K562 (cell line): ENCODE results near the gene PARD6B. TPM values are rescaled to one million over a fixed set of nuclear protein-coding genes. Genes with fewer than 3 reads are reported as not detected.
A peak's percentile ranks its signal among the peaks of the same experiment; 100 is the strongest.

Experiments used
- ATAC-seq: fragments of 200-7000 bp; cut with Tn5 transposase; 3 replicates; pipeline ENCODE4 v1.9.1; 2020; ENCODE audit warnings: moderate library complexity
- BruUV-seq: library from RNA; stranded (reverse); fragments of 400-500 nt; replicated peaks from 2 replicates; lab custom pipeline; 2021; lab: Mats Ljungman, UMichigan
- CTCF ChIA-PET: fragments of 300-600 bp; formaldehyde crosslinking; extraction: SDS; loops from one replicate; lab custom pipeline; 2021; ENCODE audit warnings: low intra/inter-chr PET ratio; lab: Yijun Ruan, JAX
- POLR2A ChIA-PET: fragments of 300-600, 350-650 bp; sonication (Branson Sonifier 250); formaldehyde crosslinking; extraction: SDS; loops from one replicate; lab custom pipeline; 2021; ENCODE audit warnings: antibody characterized with exemption, inconsistent platforms; lab: Yijun Ruan, JAX
- DNase-seq, 4 experiments: peaks; one replicate each; pipeline versions ENCODE4 v3.0.0 to v3.0.0-alpha.2; 2011 to 2018; ENCODE audit warnings: low spot score in 3 of 4, mixed read lengths in 3 of 4; ENCODE audit errors: extremely low read depth in 1 of 4
- FAIRE-seq: peaks from 2 replicates; lab custom pipeline; 2011; peaks lifted over from hg19 to GRCh38; lab: Jason Lieb, UNC
- H2AFZ ChIP-seq: 2 replicates; pipeline ENCODE4 v1.6.0; 2011; ENCODE audit warnings: low read depth, low read length, control low read depth, inconsistent platforms
- H3K27ac ChIP-seq: fragments of 200-600 bp; 3 replicates; pipeline ENCODE4 v1.8.0; 2011; ENCODE audit warnings: low read depth, mild to moderate bottlenecking, control low read depth, inconsistent platforms, low read length, moderate library complexity, mixed read lengths; ENCODE audit errors: extremely low read depth
- H3K27me3 ChIP-seq, 2 experiments: fragments of 300-600 bp in 1 of 2; 2 replicates in 1 of 2; 3 replicates in 1 of 2; pipeline versions ENCODE4 v1.6.0 to v1.8.0; 2011; ENCODE audit warnings: inconsistent platforms in 2 of 2, low read length in 2 of 2, mild to moderate bottlenecking in 1 of 2, mixed read lengths in 1 of 2, moderate library complexity in 1 of 2; ENCODE audit not compliant: control insufficient read depth in 2 of 2, insufficient read depth in 2 of 2
- H3K36me3 ChIP-seq: fragments of 300-600 bp; 3 replicates; pipeline ENCODE4 v1.8.0; 2011; ENCODE audit warnings: mild to moderate bottlenecking, low read length, inconsistent platforms; ENCODE audit not compliant: control insufficient read depth, insufficient read depth
- H3K4me1 ChIP-seq, 2 experiments: fragments of 200-600 bp in 1 of 2; replicated peaks in 1 of 2; 2 replicates in 1 of 2; 3 replicates in 1 of 2; pipeline versions ENCODE4 v1.5.1 to v1.8.0; 2011; ENCODE audit warnings: inconsistent platforms in 2 of 2, low read length in 2 of 2, mild to moderate bottlenecking in 1 of 2, mixed read lengths in 1 of 2, moderate library complexity in 1 of 2; ENCODE audit not compliant: control insufficient read depth in 2 of 2, insufficient read depth in 2 of 2
- H3K4me2 ChIP-seq: 2 replicates; pipeline ENCODE4 v1.6.1; 2011; ENCODE audit warnings: low read length, control low read depth, inconsistent platforms, mixed read lengths; ENCODE audit not compliant: insufficient read depth
- H3K4me3 ChIP-seq: fragments of 200-600 bp; sonication (generic), shearing (Covaris generic); 2 replicates; pipeline ENCODE4 v1.5.1; 2016; ENCODE audit warnings: control low read depth, inconsistent platforms
- H3K79me2 ChIP-seq: fragments of 200-600 bp; 3 replicates; pipeline ENCODE4 v1.8.0; 2011; ENCODE audit warnings: low read length, inconsistent platforms; ENCODE audit not compliant: control insufficient read depth, insufficient read depth
- H3K9ac ChIP-seq, 2 experiments: 2 replicates each; pipeline versions ENCODE4 v1.6.0 to v1.6.1; 2011; ENCODE audit warnings: low read depth in 2 of 2, low read length in 2 of 2, control low read depth in 1 of 2, inconsistent platforms in 1 of 2, mild to moderate bottlenecking in 1 of 2, mixed read lengths in 1 of 2; ENCODE audit not compliant: insufficient read depth in 1 of 2
- H3K9me1 ChIP-seq: one replicate; pipeline ENCODE4 v1.6.0; 2011; ENCODE audit warnings: inconsistent platforms, mild to moderate bottlenecking, low read length, moderate library complexity; ENCODE audit not compliant: control insufficient read depth, insufficient read depth
- H3K9me3 ChIP-seq: replicated peaks from 2 replicates; pipeline ENCODE4 v1.5.1; 2011; ENCODE audit warnings: low read depth, low read length, inconsistent platforms; ENCODE audit not compliant: control insufficient read depth, insufficient read depth
- H4K20me1 ChIP-seq: replicated peaks from 2 replicates; pipeline ENCODE4 v1.6.1; 2011; ENCODE audit warnings: low read length, inconsistent platforms, mixed read lengths; ENCODE audit not compliant: control insufficient read depth, insufficient read depth
- PRDM10 ChIP-seq: fragments of 450-650 bp; IDR thresholded peaks from 2 replicates; pipeline ENCODE4 v1.6.1; 2018; ENCODE audit not compliant: partially characterized antibody
- ZBTB11 ChIP-seq, 3 experiments: fragments of 200-800 bp in 1 of 3; fragments of 250-450 bp in 1 of 3; fragments of 450-650 bp in 1 of 3; sonication (Bioruptor Pico) in 1 of 3; sonication (Bioruptor generic) in 1 of 3; formaldehyde crosslinking in 1 of 3; IDR thresholded peaks; 2 replicates each; pipeline versions ENCODE4 v1.6.1 to v1.8.0; 2016 to 2022; ENCODE audit warnings: mild to moderate bottlenecking in 2 of 3, missing genetic modification characterization in 2 of 3, missing compliant biosample characterization in 1 of 3, moderate library complexity in 1 of 3
- ZBTB33 ChIP-seq: sonication (generic); formaldehyde crosslinking; IDR thresholded peaks from 2 replicates; pipeline ENCODE4 v1.8.1; 2023; ENCODE audit warnings: mild to moderate bottlenecking, missing genetic modification reagents
- WGBS: fragments of 100-300 bp; shearing (Covaris generic); methylation state at CpG from one replicate; pipeline ENCODE4 v1.1.6; 2016; ENCODE audit warnings: low coverage, mixed read lengths; ENCODE audit not compliant: insufficient coverage; ENCODE audit errors: missing lambda C conversion rate; 5-methylcytosine and 5-hydroxymethylcytosine counted together
- in situ Hi-C: fragments of 300-500 bp; cut with MboI; formaldehyde crosslinking; loops from 4 replicates; pipeline ENCODE4 v1.15.0; 2018; ENCODE audit warnings: inconsistent platforms, mixed read lengths
- intact Hi-C: fragments of 100-400 bp; cut with micrococcal nuclease; formaldehyde crosslinking; loops from 2 replicates; pipeline ENCODE4 v1.14.2; 2022
- polyA plus RNA-seq, 8 experiments: library from polyadenylated mRNA; depleted of rRNA in 4 of 8; stranded (reverse) in 5 of 8; unstranded in 3 of 8; fragments of >200 nt; fragmentation: Nextera tagmentation in 2 of 8; fragmentation: Illumina TruSeq in 1 of 8; extraction: Ambion mirVana in 2 of 8; extraction: Trizol in 1 of 8; gene quantifications; 2 replicates each; pipeline versions ENCODE4 v1.2.1 to v1.2.3, GENCODE V29; 2011 to 2014; ENCODE audit warnings: inconsistent platforms in 1 of 8, missing spikeins in 1 of 8
- total RNA-seq, 7 experiments: library from RNA; depleted of rRNA in 6 of 7; stranded (reverse); fragments of >200 nt in 6 of 7; fragmentation: Illumina TruSeq in 2 of 7; extraction: Trizol in 2 of 7; gene quantifications; 2 replicates each; pipeline versions ENCODE4 v1.2.1 to v1.2.3, GENCODE V29; 2011 to 2021; ENCODE audit warnings: low replicate concordance in 1 of 7

Gene PARD6B
- total and polyA plus RNA-seq, 9 of the 15 experiments (the other 6 are each of a cell fraction or from before 2014, with no cell fraction given): 1.7 to 12.3 (median 5.5) TPM

GRCh38 chr20:50756447-50756846 lies 25.1 kb downstream of the PARD6B start:
- no peaks in the 10 kb centered on the region for H3K9me3 ChIP-seq
- ChIA-PET POLR2A (interaction anchor here (0.7 kb wide), 1 partner anchor 192 kb away, joined by 3 read pairs; no protein-coding TSS in a partner anchor), CTCF (no interaction called here)
- no peaks in the 10 kb centered on the region for H3K79me2 ChIP-seq
- WGBS: 35% methylated on average over 2 of the region's 2 CpGs
- H3K4me1 ChIP-seq: peaks cover 6 to 9% of the 10 kb centered on the region in 2 experiments; a peak in 3 of 5 replicates
- TF ChIP-seq ZBTB33 (CRISPR knock-in tag) (no peak), PRDM10 (peak; percentile 21), ZBTB11 (CRISPR knock-in tag; IDR thresholded peaks at IDR 0.05) (peak in 1 of 3 experiments; percentile 67; a peak in 2 of 6 replicates)
- no peak overlapping the region for H3K4me2 ChIP-seq
- H3K27ac ChIP-seq: no peak overlapping the region
- DNase-seq (no peak), ATAC-seq (no peak), FAIRE-seq (no peak)
- no peak overlapping the region for H3K9ac ChIP-seq
- no peaks in the 10 kb centered on the region for H3K9me1 ChIP-seq
- intact Hi-C loops (no loop called here), in situ Hi-C loops (no loop called here)
- no peaks in the 10 kb centered on the region for H3K27me3 ChIP-seq
- H4K20me1 ChIP-seq: no peaks in the 10 kb centered on the region
- H3K36me3 ChIP-seq: peaks cover 12% of the 10 kb centered on the region; the same call in 2 of the 3 replicates
- no TSS peak for BruUV-seq
- H2AFZ ChIP-seq: no peak overlapping the region
- no peak overlapping the region for H3K4me3 ChIP-seq
